ENCODE results near the gene CEP128. TPM values are rescaled to one million over a fixed set of nuclear protein-coding genes. Genes with fewer than 3 reads are reported as not detected.

The CEP128 gene
- total and polyA plus RNA-seq, 5 experiments from 2014 or later, result 2.0 to 8.7 (median 3.1) TPM

DNA sequence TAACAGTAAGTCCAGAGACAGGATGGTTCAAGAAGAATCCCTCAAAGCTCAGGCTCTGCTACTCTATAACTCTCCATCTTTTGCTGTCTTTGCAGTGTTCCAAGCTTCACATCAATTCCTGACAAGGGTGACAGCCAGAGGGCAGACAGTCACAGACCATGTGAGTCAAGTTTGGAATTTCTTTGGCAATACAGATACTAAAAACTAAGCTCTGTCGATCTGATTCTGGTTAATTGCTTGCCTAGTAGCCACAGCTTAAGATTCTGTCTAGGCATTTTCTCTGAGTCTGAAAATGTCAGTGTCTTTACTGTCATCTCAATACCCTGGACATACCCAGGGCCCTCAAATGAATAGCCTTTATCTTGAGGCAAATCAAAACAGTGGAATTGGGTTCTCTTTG, 153.7 kb downstream of the CEP128 start:
- Mint-ChIP-seq H3K4me3 (no peak overlapping the region), H3K4me1 (no peaks in the 10 kb centered on the region), H3K36me3 (peaks cover 2 to 34% (median 4%) of the 10 kb centered on the region in 3 donors), H3K27ac (no peak overlapping the region), H3K27me3 (no peaks in the 10 kb centered on the region), H3K9me3 (no peaks in the 10 kb centered on the region)
- POLR2A ChIA-PET, result no interaction called here
- DNase-seq (no peak), ATAC-seq (no peak)

DNA sequence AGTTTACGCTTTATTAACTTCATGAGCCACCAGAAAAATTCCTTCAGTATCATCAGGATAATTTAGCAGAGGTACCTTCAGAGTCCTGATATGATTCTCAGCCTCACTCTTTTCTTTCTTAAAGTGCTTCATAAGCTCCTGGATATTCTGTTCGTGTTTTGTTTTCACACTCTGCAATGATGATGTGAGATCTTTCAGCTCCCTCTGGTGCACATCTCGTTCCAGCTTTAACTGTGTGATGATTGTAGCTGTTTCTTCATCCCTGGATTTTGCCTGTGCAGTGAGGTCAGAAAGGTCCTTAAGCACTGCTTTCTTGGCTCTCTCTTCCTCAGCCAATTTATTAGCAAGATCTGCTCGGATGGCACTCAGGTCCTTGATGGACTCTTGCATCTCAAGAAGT, 156.7 kb downstream of the CEP128 start:
- no peaks in the 10 kb centered on the region for H3K9me3 Mint-ChIP-seq
- DNase-seq (no peak), ATAC-seq (no peak)
- no peaks in the 10 kb centered on the region for H3K27me3 Mint-ChIP-seq
- H3K4me3 Mint-ChIP-seq, result no peak overlapping the region
- no peak overlapping the region for H3K27ac Mint-ChIP-seq
- POLR2A ChIA-PET, result no interaction called here
- peaks cover 0 to 23% (median 0%) of the 10 kb centered on the region in 3 donors for H3K36me3 Mint-ChIP-seq
- H3K4me1 Mint-ChIP-seq, result no peaks in the 10 kb centered on the region

DNA sequence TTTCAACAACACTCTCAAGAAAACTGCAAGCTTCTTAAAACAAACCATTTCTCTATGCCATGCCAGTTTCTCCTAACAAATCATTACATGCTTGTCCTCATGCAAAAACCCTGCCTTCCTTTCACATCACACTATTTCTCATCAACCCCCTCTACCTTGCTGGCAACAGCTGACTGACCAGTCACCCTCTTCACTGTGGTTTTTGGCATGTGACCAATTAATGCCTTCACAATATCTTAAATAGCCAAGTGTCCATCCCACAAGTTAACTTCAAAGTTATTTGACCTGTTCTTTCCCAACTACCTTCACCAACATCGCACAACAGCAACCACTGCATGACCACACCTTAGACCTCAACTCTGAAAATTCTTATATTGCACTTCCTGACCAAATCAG, 159.6 kb downstream of the CEP128 start:
- DNase-seq (no peak), ATAC-seq (no peak)
- Mint-ChIP-seq H3K36me3 (peaks cover 0 to 24% (median 0%) of the 10 kb centered on the region in 3 donors), H3K27me3 (no peaks in the 10 kb centered on the region), H3K4me1 (no peaks in the 10 kb centered on the region), H3K27ac (no peak overlapping the region), H3K4me3 (no peak overlapping the region), H3K9me3 (peaks cover 0 to 2% (median 0%) of the 10 kb centered on the region in 9 donors)
- POLR2A ChIA-PET, result no interaction called here

GRCh38 chr14:80780500-80780899, 161.0 kb downstream of the CEP128 start:
- H3K27ac Mint-ChIP-seq, result no peak overlapping the region
- DNase-seq (no peak), ATAC-seq (no peak)
- POLR2A ChIA-PET, result no interaction called here
- H3K36me3 Mint-ChIP-seq, result peaks cover 0 to 22% (median 0%) of the 10 kb centered on the region in 3 donors
- peaks cover 0 to 2% (median 0%) of the 10 kb centered on the region in 9 donors for H3K9me3 Mint-ChIP-seq
- no peaks in the 10 kb centered on the region for H3K27me3 Mint-ChIP-seq
- no peak overlapping the region for H3K4me3 Mint-ChIP-seq
- H3K4me1 Mint-ChIP-seq, result no peaks in the 10 kb centered on the region

- no peak overlapping the region for H3K27ac Mint-ChIP-seq
- POLR2A ChIA-PET, result no interaction called here
- no peaks in the 10 kb centered on the region for H3K4me1 Mint-ChIP-seq
- no peak overlapping the region for H3K4me3 Mint-ChIP-seq
- H3K36me3 Mint-ChIP-seq, result peaks cover 0 to 13% (median 0%) of the 10 kb centered on the region in 3 donors
- peaks cover 0 to 3% (median 0%) of the 10 kb centered on the region in 9 donors for H3K9me3 Mint-ChIP-seq
- ATAC-seq, result no peak
- H3K27me3 Mint-ChIP-seq, result no peaks in the 10 kb centered on the region
- DNase-seq, result no peak
Measured at GRCh38 chr14:80776657-80777056, 164.9 kb downstream of the CEP128 start.

- Mint-ChIP-seq H3K27ac (no peak overlapping the region), H3K9me3 (peaks cover 0 to 3% (median 0%) of the 10 kb centered on the region in 9 donors), H3K27me3 (no peaks in the 10 kb centered on the region), H3K36me3 (peaks cover 0 to 13% (median 0%) of the 10 kb centered on the region in 3 donors), H3K4me1 (no peaks in the 10 kb centered on the region), H3K4me3 (no peak overlapping the region)
- ATAC-seq (no peak), DNase-seq (no peak)
- POLR2A ChIA-PET, result no interaction called here
Measured at GRCh38 chr14:80776186-80776585, 165.4 kb downstream of the CEP128 start.

DNA sequence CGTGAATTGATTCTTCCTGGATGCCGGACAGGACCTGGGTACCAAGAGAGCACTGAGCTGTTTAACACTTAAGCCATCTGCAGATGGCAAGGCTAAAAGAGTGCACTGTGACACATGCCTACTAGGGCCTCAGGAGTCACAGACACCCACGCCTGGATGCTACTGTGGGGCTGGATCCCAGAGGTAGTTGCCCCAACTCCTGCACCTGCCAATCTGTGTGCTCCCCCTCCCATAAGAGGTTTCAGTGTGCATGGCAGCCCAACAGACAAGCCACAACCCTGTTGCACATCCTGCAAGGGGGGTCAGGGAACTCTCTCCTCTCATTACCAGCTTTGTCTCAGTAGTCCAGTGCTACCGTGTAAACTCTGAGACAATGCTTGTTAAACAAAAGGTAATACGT, 169.0 kb downstream of the CEP128 start:
- Mint-ChIP-seq H3K36me3 (peaks cover 0 to 15% (median 0%) of the 10 kb centered on the region in 3 donors), H3K9me3 (peaks cover 0 to 5% (median 0%) of the 10 kb centered on the region in 9 donors), H3K27ac (no peak overlapping the region), H3K4me3 (no peak overlapping the region), H3K4me1 (no peaks in the 10 kb centered on the region), H3K27me3 (no peaks in the 10 kb centered on the region)
- no peak for DNase-seq
- POLR2A ChIA-PET, result no interaction called here
- ATAC-seq, result no peak

DNA sequence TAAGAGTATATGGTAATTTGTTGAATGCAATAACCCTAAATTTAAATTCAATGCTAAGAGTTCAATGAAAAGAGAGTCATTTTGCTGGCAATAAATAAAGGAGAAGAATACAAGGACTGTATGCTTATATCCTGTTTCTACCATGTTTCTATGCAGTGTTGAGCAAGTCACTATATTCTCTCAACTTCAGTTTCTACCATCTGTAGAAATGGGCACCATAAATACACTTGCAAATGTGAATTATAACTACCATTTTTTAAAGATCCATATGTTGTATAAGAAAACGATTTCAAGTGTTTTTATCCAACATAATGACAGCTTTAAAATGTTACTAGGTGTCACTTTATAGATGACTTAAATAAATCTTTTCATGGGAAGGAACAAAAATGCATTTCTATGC, 170.3 kb downstream of the CEP128 start:
- no peaks in the 10 kb centered on the region for H3K27me3 Mint-ChIP-seq

GRCh38 chr14:80770114-80770908, 171.2 kb downstream of the CEP128 start:
- H3K27ac Mint-ChIP-seq, result no peak overlapping the region
- no peaks in the 10 kb centered on the region for H3K27me3 Mint-ChIP-seq
- peaks cover 0 to 6% (median 0%) of the 10 kb centered on the region in 3 donors for H3K36me3 Mint-ChIP-seq
- no peak for DNase-seq
- no peaks in the 10 kb centered on the region for H3K4me1 Mint-ChIP-seq
- POLR2A ChIA-PET, result no interaction called here
- H3K4me3 Mint-ChIP-seq, result no peak overlapping the region
- peaks cover 0 to 5% (median 0%) of the 10 kb centered on the region in 9 donors for H3K9me3 Mint-ChIP-seq
- no peak for ATAC-seq

More for the DNA sequence above, 170.3 kb downstream of the CEP128 start:
- Mint-ChIP-seq H3K4me1 (no peaks in the 10 kb centered on the region), H3K4me3 (no peak overlapping the region), H3K36me3 (peaks cover 0 to 6% (median 0%) of the 10 kb centered on the region in 3 donors), H3K27ac (no peak overlapping the region), H3K9me3 (peaks cover 0 to 5% (median 0%) of the 10 kb centered on the region in 9 donors)
- DNase-seq, result no peak
- POLR2A ChIA-PET, result no interaction called here
- no peak for ATAC-seq

GRCh38 chr14:80768646-80769045, 172.9 kb downstream of the CEP128 start:
- DNase-seq, result no peak
- H3K27me3 Mint-ChIP-seq, result no peaks in the 10 kb centered on the region
- peaks cover 0 to 6% (median 0%) of the 10 kb centered on the region in 3 donors for H3K36me3 Mint-ChIP-seq
- ATAC-seq, result no peak
- POLR2A ChIA-PET, result no interaction called here
- H3K4me1 Mint-ChIP-seq, result no peaks in the 10 kb centered on the region
- H3K9me3 Mint-ChIP-seq, result peaks cover 0 to 5% (median 0%) of the 10 kb centered on the region in 9 donors
- H3K27ac Mint-ChIP-seq, result no peak overlapping the region
- no peak overlapping the region for H3K4me3 Mint-ChIP-seq

GRCh38 chr14:80764921-80765507, 176.5 kb downstream of the CEP128 start:
- ATAC-seq (no peak), DNase-seq (no peak)
- Mint-ChIP-seq H3K27me3 (no peaks in the 10 kb centered on the region), H3K27ac (no peak overlapping the region), H3K4me3 (no peak overlapping the region), H3K4me1 (no peaks in the 10 kb centered on the region), H3K36me3 (peaks cover 0 to 6% (median 0%) of the 10 kb centered on the region in 3 donors), H3K9me3 (peaks cover 0 to 2% (median 0%) of the 10 kb centered on the region in 9 donors)
- POLR2A ChIA-PET, result no interaction called here

- no peaks in the 10 kb centered on the region for H3K4me1 Mint-ChIP-seq
- H3K27ac Mint-ChIP-seq, result no peak overlapping the region
- POLR2A ChIA-PET, result no interaction called here
- no peaks in the 10 kb centered on the region for H3K27me3 Mint-ChIP-seq
- H3K4me3 Mint-ChIP-seq, result no peak overlapping the region
- DNase-seq (no peak), ATAC-seq (no peak)
- peaks cover 0 to 6% (median 0%) of the 10 kb centered on the region in 3 donors for H3K36me3 Mint-ChIP-seq
- H3K9me3 Mint-ChIP-seq, result peaks cover 0 to 1% (median 0%) of the 10 kb centered on the region in 9 donors
Measured at GRCh38 chr14:80764496-80764895, 177.0 kb downstream of the CEP128 start.

GRCh38 chr14:80762641-80763228, 178.8 kb downstream of the CEP128 start:
- Mint-ChIP-seq H3K27me3 (no peaks in the 10 kb centered on the region), H3K27ac (no peak overlapping the region), H3K4me1 (no peaks in the 10 kb centered on the region), H3K4me3 (no peak overlapping the region), H3K36me3 (peaks cover 0 to 3% (median 0%) of the 10 kb centered on the region in 3 donors), H3K9me3 (no peaks in the 10 kb centered on the region)
- POLR2A ChIA-PET, result no interaction called here
- DNase-seq, result no peak
- no peak for ATAC-seq
